OCI-LY3 (cell line): ENCODE results near the gene TMEM123.

Experiments used
- H2AFZ ChIP-seq: fragments of 200-600, 300-600 bp; shearing (Covaris generic); 2 replicates; pipeline ENCODE4 v1.6.0; 2014; ENCODE audit warnings: antibody characterized with exemption, low read depth, low read length
- H3K27ac ChIP-seq: fragments of 200-600, 300-600 bp; sonication (generic); 2 replicates; pipeline ENCODE4 v1.5.1; 2014; ENCODE audit warnings: mild to moderate bottlenecking, low read length, moderate library complexity, mixed read lengths
- H3K27me3 ChIP-seq: fragments of 200-600, 300-600 bp; sonication (generic); 2 replicates; pipeline ENCODE4 v1.6.1; 2014; ENCODE audit warnings: low read depth, low read length, mixed read lengths
- H3K36me3 ChIP-seq: fragments of 200-600, 300-600 bp; sonication (generic); replicated peaks from 2 replicates; pipeline ENCODE3; 2014; ENCODE audit warnings: low read depth, low read length, mixed read lengths
- H3K4me1 ChIP-seq: fragments of 300-600, 200-600 bp; sonication (generic); 2 replicates; pipeline ENCODE4 v1.6.1; 2014; ENCODE audit warnings: low read length, mixed read lengths
- H3K4me2 ChIP-seq: fragments of 200-600, 300-600 bp; sonication (generic); 2 replicates; pipeline ENCODE4 v1.6.1; 2014; ENCODE audit warnings: low read length, mixed read lengths
- H3K4me3 ChIP-seq: fragments of 300-600, 200-600 bp; sonication (generic); 2 replicates; pipeline ENCODE4 v1.5.1; 2014; ENCODE audit warnings: antibody characterized with exemption, mild to moderate bottlenecking, low read length, moderate library complexity
- H3K79me2 ChIP-seq: fragments of 300-600, 200-600 bp; shearing (Covaris generic); 2 replicates; pipeline ENCODE4 v1.6.1; 2014; ENCODE audit warnings: mild to moderate bottlenecking, low read length, mixed read lengths
- H3K9ac ChIP-seq: fragments of 300-600, 200-600 bp; shearing (Covaris generic); 2 replicates; pipeline ENCODE4 v1.6.0; 2014; ENCODE audit warnings: mild to moderate bottlenecking, low read length, moderate library complexity
- H3K9me3 ChIP-seq: fragments of 200-600, 300-600 bp; shearing (Covaris generic); 2 replicates; pipeline ENCODE4 v1.6.1; 2014; ENCODE audit warnings: low read length, mixed read lengths; ENCODE audit not compliant: insufficient read depth
- H4K20me1 ChIP-seq: fragments of 200-600, 300-600 bp; sonication (generic); 2 replicates; pipeline ENCODE4 v1.6.1; 2016; ENCODE audit warnings: low read length, mixed read lengths; ENCODE audit not compliant: insufficient read depth
- EZH2phosphoT487 ChIP-seq: fragments of 200-600 bp; shearing (Covaris generic); IDR thresholded peaks from 2 replicates; pipeline ENCODE4 v1.6.1; 2018; ENCODE audit warnings: antibody characterized with exemption, mixed run types, low read depth
- TF ChIP-seq, protein P1 (sequence below): fragments of 200-600, 300-600 bp; sonication (generic); IDR thresholded peaks from 2 replicates; pipeline ENCODE4 v1.5.1; 2014; ENCODE audit warnings: antibody characterized with exemption, low read length, low read depth

Gene TMEM123

GRCh38 chr11:102449651-102450570 is 2.7 kb downstream of the TMEM123 start:
- Histone ChIP-seq H3K9ac (no peak overlapping the region), H3K9me3 (no peaks in the 10 kb centered on the region), H3K27me3 (0 out of 2 replicates have a peak, but pooled peaks cover 4% of the 10 kb centered on the region), H3K79me2 (peaks cover 73% of the 10 kb centered on the region), H3K27ac (no peak overlapping the region), H3K4me2 (no peak overlapping the region), H3K4me3 (no peak overlapping the region), H2AFZ (no peak overlapping the region), H4K20me1 (peaks cover 58% of the 10 kb centered on the region), H3K4me1 (peaks cover 36% of the 10 kb centered on the region), H3K36me3 (peaks cover 34% of the 10 kb centered on the region)
- no peak for TF ChIP-seq EZH2phosphoT487
- TF ChIP-seq, protein P1, sequence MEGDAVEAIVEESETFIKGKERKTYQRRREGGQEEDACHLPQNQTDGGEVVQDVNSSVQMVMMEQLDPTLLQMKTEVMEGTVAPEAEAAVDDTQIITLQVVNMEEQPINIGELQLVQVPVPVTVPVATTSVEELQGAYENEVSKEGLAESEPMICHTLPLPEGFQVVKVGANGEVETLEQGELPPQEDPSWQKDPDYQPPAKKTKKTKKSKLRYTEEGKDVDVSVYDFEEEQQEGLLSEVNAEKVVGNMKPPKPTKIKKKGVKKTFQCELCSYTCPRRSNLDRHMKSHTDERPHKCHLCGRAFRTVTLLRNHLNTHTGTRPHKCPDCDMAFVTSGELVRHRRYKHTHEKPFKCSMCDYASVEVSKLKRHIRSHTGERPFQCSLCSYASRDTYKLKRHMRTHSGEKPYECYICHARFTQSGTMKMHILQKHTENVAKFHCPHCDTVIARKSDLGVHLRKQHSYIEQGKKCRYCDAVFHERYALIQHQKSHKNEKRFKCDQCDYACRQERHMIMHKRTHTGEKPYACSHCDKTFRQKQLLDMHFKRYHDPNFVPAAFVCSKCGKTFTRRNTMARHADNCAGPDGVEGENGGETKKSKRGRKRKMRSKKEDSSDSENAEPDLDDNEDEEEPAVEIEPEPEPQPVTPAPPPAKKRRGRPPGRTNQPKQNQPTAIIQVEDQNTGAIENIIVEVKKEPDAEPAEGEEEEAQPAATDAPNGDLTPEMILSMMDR: no peak

DNA sequence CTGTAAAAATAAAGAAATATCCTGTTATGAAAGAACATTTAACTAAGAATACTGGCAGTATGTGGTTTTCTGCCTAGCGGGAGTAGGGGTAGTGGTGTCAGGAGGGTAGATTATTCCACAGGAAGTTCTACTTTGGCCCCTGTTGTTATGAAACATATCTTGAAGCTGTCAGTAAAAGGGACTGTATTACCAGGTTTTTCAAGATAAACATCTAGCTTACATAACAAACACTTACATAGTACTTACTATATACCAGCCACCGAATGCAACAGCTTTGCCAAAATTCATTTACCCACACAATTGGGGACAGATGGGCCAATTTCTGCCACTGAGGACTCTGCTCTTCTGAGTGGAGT is 3.7 kb downstream of the TMEM123 start:
- no peak overlapping the region for H3K4me3 ChIP-seq
- no peak for TF ChIP-seq EZH2phosphoT487
- TF ChIP-seq, protein P1: no peak

DNA sequence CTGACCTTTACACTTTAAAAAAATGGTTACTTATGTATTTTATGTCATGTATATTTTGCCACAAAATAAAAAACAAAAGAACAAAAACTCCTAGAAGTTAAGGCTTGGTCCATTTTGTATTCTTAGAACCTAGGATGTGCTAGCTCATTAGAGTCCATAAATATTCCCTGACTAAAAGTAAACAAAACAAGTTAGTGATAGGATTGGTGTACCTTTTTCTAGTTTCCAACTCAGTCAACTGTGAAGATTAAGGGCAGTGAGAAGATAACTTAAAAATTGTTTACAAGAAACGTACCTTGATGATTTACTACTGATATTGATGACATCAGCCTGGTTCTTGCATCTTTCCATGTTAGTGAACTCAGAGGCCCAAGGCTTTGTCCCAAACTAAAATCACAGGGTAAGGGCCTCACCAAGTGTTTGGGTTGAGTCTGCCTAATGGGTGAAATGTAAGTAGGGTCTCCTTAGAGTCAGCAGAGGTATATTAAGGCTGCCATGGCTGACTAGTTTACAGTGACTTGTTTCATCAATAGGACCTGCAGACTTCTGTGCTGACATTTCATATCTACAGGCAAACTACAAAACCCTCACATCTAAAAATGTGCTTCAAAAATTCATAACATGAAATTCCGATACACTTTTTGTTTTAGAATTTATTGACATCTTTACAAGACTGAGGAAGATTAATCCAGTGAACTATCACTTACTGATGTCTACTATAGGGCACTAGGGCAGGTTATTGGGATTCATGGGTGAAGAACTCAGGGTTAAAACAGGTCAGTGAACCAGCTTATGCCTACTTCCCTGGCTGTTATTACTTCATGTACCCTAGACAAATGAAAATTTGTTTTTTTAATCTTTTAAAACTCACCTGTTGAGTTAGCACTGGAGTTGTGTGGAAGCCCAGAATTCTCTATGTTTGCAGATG is 4.4 kb downstream of the TMEM123 start:
- Histone ChIP-seq H3K4me1 (peaks cover 29% of the 10 kb centered on the region), H2AFZ (no peak overlapping the region), H3K36me3 (peaks cover 35% of the 10 kb centered on the region), H4K20me1 (peaks cover 58% of the 10 kb centered on the region), H3K9me3 (no peaks in the 10 kb centered on the region), H3K9ac (no peak overlapping the region), H3K27ac (no peak overlapping the region), H3K4me3 (no peak overlapping the region), H3K79me2 (peaks cover 81% of the 10 kb centered on the region), H3K27me3 (no peaks in the 10 kb centered on the region), H3K4me2 (no peak overlapping the region)
- TF ChIP-seq EZH2phosphoT487: no peak
- TF ChIP-seq, protein P1: no peak

More for the DNA sequence above, 3.7 kb downstream of the TMEM123 start:
- no peak overlapping the region for H3K4me2 ChIP-seq
- no peak overlapping the region for H2AFZ ChIP-seq
- H3K27me3 ChIP-seq: 0 out of 2 replicates have a peak, but pooled peaks cover 2% of the 10 kb centered on the region
- H3K79me2 ChIP-seq: peaks cover 80% of the 10 kb centered on the region
- H4K20me1 ChIP-seq: peaks cover 58% of the 10 kb centered on the region
- no peaks in the 10 kb centered on the region for H3K9me3 ChIP-seq
- no peak overlapping the region for H3K27ac ChIP-seq
- peaks cover 36% of the 10 kb centered on the region for H3K4me1 ChIP-seq
- peaks cover 35% of the 10 kb centered on the region for H3K36me3 ChIP-seq
- H3K9ac ChIP-seq: no peak overlapping the region
